Measurements from ENCODE around the gene F5.
A peak's percentile ranks its signal among the peaks of the same experiment; 100 is the strongest.

Gene F5

GRCh38 chr1:169586067-169586394 lies 250 bp downstream of the F5 start:
- DNase-seq = no peak

- DNase-seq = no peak
These were observed 1.1 kb downstream of the F5 start for GRCh38 chr1:169585181-169585580.

- DNase-seq = no peak
These were observed 1.7 kb downstream of the F5 start for GRCh38 chr1:169584483-169585144.

- DNase-seq = no peak
These were observed 8.1 kb downstream of the F5 start for GRCh38 chr1:169577981-169578738.

- no peak for DNase-seq
These were observed 9.3 kb downstream of the F5 start for GRCh38 chr1:169576935-169577331.

- DNase-seq = no peak
These were observed 9.9 kb downstream of the F5 start for GRCh38 chr1:169576241-169576934.

- no peak for DNase-seq
These were observed 11.9 kb downstream of the F5 start for GRCh38 chr1:169574336-169574735.

- no peak for DNase-seq
These were observed 14.1 kb downstream of the F5 start for GRCh38 chr1:169572187-169572586.

GRCh38 chr1:169571450-169571849 lies 14.8 kb downstream of the F5 start:
- no peak for DNase-seq

- no peak for DNase-seq
These were observed 16.1 kb downstream of the F5 start for GRCh38 chr1:169570172-169570574.

GRCh38 chr1:169568497-169568896 lies 17.8 kb downstream of the F5 start:
- no peak for DNase-seq

- no peak for DNase-seq
These were observed 20.7 kb downstream of the F5 start for GRCh38 chr1:169565335-169566271.

GRCh38 chr1:169563650-169564049 lies 22.6 kb downstream of the F5 start:
- no peak for DNase-seq

- no peak for DNase-seq
These were observed 23.2 kb downstream of the F5 start for GRCh38 chr1:169563019-169563615.

- no peak for DNase-seq
These were observed 24.6 kb downstream of the F5 start for GRCh38 chr1:169561692-169562091.

- no peak for DNase-seq
These were observed 29.1 kb downstream of the F5 start for GRCh38 chr1:169557131-169557530.

- no peak for DNase-seq
These were observed 36.0 kb downstream of the F5 start for GRCh38 chr1:169550294-169550693.

GRCh38 chr1:169548282-169548681 lies 38.0 kb downstream of the F5 start:
- no peak for DNase-seq

GRCh38 chr1:169546087-169546995 lies 39.9 kb downstream of the F5 start:
- DNase-seq = peak; percentile 64

- no peak for DNase-seq
These were observed 40.8 kb downstream of the F5 start for GRCh38 chr1:169545472-169545871.

Measured in CD4-positive, alpha-beta T cell treated with Interleukin-17A for 4 hours (primary cell).